GM18873 (cell line): ENCODE data around the gene OSBP2.

Experiments used
- ATAC-seq: cut with Tn5 transposase; IDR thresholded peaks from one replicate; pipeline ENCODE4 v1.9.1; 2021; ENCODE audit warnings: mild to moderate bottlenecking, moderate library complexity, moderate number of reproducible peaks; ENCODE audit not compliant: unreplicated experiment, low FRiP score

The OSBP2 gene

DNA sequence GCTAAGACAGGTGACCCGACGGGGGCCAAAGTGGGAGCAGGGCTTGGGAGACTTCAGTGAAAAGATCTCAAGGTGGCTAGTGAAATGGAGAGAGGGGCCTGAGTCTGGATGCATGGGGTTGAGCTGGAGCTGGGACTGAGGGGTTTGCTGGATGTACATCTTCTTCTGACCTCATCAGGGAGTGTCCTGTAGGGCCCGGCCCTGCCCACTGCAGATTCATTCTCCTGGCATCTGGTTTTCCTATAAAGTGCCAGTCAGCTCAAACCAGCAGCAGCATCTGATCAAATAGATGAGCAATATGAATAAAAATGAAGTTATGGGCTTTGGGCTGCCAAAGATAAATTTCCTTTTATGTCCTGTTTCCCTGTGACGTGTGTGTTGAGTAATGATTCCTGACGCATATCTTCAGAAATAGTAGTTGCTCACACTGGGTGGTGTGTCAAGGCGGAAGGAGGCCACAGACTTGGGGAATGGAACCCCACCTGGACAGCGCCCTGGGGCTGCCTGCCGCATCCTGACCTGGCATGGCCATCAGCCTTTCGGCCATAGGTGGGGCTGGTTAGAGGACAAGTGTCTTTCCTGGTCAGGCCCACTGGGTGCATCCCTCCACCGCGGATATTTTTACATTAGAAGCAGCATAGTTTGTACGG lies 135.4 kb downstream of the OSBP2 start:
- no peak for ATAC-seq

DNA sequence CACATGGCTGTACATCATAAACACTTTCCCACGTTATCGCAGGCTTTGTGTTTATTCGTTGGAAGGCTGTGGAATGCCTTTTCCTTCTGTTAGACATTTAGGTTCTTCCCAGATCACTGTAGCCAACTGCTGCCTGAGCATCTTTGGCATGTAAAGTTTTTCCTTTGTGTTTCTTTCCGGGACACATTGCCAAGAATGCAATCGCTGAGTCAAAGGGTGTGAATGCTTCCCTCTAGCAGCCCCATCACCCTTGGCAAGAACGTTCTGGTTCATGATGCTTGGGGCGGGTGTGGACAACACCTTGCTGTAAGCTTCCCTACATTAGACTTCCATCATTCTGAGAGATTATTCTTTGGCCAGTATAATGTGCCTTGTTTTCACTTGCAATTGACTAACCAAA lies 136.2 kb downstream of the OSBP2 start:
- no peak for ATAC-seq

DNA sequence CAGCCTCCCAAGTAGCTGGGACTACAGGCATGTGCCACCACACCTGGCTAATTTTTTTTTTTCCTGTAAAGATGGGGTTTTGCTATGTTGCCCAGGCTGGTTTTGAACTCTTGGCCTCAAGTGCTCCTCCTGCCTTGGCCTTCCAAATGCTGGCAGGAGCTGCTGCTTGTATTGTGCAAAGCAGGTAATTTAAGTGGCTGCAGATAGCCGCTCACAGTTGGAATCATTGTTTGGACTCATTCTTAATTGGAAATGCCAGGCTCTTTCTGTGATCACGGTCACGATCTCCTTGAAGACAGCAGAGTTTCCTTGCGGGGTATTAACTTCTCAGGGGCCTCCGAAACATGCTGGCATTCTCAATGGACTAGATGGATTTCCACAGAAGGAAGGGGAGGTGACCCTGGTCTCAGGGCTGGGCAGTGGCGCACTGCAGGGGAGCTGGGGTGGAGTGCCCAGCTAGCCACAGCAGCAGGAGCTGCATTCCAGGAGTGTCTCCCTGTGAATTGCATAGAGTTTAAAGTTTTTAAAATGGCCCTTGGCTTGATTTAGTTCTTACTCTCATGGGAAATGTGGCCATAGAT lies 137.8 kb downstream of the OSBP2 start:
- no peak for ATAC-seq

DNA sequence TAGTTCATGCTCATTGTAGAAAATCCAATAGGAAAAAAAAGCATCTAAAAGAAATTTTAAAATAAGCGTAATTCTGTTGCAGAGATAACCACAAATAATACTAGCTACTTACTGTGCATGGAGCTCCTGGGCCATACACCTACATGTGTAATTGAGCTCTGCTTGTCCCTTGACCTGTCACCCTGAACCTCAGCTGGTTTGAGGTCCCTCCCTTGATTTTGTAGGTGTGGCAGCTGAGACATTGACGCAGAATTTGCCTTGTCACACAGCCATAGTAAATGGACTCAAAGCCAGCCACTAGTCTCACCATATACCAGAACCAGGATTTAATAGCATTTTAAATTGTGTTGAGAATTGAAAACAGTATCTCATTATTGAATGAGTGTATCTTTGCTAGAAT lies 138.6 kb downstream of the OSBP2 start:
- no peak for ATAC-seq

DNA sequence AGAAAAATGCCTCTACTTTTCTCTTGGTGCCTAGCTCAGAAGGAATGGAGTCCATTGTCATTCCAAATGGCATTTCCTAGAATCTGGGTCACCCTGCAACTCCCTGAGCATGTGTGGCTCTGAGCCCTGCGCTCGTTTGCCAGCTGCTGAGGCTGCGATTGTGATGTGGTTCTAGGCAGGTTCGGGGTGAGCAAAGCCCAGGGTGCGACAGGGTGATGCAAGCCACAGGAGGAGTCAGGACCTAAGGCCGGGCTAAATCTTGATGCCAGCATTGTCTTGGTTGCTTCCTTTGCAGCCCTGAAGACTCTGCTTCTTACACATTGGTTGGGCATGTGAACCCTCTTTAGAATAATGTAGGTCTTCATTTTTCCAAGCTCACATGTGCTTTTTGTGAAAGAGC lies 142.9 kb downstream of the OSBP2 start:
- no peak for ATAC-seq

DNA sequence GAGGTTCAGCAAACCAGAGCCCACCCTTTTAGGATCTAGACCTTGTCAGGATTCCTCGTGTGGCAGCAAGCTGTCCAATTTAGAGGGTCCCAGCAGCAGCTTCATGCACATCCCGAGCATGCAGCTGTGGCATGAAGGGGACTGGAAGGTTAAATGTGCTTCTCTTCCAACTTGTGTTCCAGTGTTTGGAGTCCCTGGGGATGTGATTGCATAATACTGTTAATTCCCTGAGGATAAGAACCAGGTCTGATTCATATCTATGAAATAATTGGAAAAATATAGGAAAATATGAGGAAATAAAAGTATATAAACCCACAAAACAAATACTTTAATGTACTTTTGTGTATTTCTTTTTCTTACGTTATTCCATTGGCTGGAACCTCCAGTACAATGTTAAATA lies 143.4 kb downstream of the OSBP2 start:
- no peak for ATAC-seq

DNA sequence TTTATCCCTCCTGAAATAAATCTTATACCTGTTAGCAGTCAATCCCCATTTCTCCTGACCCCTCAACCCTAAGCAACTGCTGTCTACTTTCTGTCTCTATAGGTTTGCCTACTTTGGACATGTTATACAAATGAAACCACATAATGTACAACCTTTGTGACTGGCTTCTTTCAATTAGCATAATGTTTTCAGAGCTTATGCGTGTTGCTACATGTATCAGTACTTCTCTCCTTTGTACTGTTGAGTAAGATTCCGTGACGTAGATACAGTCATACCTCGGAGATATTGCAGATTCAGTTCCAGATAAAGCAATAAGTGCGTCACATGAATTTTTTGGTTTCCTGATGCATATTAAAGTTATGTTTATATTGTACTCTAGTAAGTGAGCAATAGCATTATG lies 146.6 kb downstream of the OSBP2 start:
- no peak for ATAC-seq

DNA sequence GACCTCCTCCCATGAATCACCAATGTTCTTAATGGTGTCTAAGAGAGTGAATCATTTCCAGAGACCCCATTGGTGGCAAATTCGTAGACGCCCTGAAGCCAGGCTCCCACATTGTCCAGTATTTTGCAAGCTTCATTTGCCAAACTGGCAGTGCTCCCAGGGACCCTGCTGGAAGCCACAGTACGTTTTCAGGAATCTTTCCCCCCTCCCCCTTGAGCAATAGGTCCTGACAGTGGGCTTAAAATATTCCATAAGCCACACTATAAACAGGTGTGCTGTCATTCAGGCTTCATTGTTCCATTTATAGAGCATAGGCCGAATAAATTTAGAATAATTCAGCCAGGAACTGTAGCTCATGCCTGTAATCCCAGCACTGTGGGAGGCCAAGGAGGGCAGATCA lies 148.6 kb downstream of the OSBP2 start:
- ATAC-seq = no peak

DNA sequence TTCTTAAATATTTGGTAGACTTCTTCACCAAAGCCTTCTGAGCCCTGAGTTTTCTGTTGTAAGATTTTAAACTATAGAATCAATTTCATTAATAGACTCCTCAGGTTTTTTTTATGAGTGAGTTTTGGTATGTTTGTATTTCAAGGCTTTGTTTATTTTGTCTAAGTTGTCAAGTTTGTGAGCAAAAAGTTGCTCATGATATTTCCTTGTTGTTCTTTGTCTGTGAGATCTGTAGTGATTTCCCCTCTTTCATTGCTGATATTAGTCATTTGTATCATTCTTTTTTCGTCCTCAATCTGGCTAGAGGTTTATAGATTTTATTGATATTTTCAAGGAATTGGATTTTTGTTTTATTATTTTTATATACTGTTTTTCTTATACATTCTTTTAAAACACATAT lies 152.9 kb downstream of the OSBP2 start:
- no peak for ATAC-seq

DNA sequence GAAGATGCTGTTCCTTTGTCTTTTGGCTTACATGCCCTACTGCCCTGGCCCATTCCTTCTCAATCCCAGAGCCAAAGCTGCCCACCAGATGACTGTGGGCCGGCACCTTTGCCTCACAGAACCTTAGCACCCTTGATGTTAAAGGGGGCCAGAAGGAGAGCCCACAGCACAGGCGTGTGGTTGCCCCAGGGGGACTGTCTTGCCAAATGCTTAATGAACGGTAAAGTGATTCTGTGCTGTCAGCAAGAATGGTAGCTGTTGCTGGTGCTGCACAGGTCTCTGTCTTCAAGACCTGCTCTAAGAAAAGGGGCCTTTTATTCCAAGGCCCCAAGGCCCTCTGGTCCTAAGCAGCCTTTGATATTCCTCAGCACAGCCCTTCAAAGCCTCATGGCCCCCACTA lies 160.6 kb downstream of the OSBP2 start:
- no peak for ATAC-seq

DNA sequence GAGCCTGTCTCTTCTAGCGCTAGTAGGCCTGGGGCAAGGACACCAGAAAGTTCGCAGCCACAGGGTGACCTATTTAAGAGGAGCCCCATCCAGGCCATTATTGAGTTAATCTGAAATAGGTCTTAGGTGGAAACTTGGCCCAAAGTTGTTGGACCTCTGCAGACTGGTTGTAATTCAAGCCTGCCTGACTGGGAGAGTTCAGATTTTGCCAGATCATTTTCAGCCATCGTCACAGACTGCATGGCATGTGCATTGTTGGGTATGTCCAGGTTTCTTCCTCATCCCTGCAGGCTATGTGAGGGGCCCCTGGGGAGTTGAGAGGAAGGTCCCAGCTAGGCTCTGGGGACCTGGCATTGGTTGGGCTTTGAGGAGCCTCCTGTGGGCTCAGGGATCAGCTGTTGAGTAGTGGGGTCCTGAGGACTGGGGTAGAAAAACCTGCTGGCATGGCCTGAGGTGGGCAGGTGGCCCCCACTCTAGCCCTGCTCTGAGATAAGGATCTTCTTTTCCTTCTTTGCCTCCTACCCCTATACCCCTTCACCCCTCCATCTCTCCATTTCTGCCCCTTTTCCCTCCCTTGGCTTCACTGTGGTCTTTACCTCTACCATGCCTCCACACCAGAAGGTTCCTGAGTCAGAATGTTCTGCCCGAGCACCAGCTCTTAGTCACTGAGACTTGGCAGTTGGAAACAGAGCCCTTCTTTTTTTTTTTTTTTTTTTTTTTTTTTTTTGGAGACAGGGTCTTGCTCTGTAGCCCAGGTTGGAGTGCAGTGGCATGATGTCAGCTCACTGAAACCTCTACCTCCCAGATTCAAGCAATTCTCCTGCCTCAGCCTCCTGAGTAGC lies 161.2 kb downstream of the OSBP2 start:
- no peak for ATAC-seq

DNA sequence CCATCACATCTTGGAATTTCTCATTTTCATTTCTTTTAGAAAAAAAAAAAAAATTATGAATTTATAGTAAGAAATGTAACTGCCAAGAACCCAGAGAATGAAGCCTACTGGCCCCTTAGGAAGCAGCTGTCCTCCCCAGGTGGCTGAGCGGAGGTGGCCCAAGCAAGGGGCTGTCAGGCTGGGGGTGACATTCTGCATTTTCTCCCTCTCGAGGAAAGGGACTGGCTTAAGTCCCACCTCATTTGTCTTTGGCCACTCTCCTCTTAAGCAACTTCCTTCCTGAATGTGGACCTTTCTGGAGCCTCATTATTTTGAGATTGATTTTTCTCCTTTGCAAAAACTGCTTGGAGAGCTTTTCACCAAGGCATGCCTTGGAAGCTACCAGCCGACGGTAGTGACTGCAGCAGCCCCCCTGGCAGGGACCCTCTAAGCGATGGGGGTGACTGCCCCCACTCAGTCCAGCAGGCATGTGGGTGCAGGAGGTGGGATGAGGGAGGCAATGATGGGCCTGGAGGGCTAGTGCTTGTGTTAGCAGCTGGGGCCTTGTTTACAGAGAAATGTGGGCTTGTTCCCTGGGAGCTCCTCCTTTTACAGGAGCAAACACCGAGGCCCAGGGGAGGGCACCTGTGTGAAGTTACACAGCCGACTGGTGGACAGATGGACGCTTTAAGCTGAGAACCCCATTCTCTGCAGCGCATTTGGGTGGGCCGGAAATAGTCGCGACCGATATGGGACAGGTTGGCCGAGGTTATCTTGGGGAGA lies 162.2 kb downstream of the OSBP2 start:
- ATAC-seq = no peak

DNA sequence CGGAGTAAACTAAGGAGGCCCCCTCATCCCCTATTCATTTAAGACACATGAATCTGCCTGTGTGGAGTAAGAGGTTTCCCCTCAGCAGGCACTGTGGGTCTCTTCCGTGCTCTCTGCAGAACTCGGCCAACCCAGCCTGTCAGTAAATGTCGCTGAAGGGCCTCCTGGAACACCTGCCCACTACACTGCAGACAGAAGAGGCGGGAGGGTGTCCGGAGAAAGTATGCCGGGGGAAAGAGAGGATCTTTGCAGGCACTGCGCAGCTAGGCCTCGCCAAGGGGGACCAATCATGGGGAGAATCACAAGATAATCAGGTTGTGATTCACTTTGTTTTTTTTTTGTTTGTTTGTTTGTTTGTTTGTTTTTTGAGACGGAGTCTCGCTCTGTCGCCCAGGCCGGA lies 163.1 kb downstream of the OSBP2 start:
- no peak for ATAC-seq

DNA sequence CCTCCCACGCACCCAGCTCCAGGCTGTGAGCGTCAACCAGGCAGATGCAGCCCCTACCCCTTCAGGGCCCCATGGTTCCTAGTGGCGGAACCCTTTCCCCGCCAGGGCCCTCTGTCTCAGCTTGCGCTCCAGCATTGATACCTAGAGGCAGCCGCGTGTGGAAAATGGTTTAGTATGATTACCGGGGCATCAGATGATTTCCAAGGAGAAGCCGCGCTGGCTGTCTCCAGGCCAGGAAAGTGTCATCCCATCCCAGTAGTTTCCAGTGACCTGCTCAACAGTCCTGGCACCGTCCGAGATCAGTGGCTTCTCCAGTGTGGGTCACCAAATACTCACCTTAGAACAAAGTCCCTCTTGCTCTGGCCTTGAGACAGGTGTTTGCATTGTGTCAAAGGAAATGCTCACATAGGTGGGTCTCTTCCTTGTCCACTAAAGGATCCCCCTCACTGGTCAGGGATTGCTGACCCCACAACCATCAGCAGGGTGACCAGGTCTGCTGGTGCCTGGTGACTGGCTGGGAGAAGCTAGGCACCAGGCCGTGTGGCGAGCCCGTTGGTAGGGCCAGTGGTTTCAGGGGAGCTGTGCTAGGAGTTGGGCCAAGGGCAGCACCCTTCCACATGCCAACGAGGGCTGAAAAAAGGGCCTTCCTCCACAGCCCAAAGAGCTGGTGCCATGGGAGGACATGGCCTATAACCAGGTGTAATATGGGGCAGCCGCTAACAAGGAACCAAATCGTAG lies 164.5 kb downstream of the OSBP2 start:
- no peak for ATAC-seq

DNA sequence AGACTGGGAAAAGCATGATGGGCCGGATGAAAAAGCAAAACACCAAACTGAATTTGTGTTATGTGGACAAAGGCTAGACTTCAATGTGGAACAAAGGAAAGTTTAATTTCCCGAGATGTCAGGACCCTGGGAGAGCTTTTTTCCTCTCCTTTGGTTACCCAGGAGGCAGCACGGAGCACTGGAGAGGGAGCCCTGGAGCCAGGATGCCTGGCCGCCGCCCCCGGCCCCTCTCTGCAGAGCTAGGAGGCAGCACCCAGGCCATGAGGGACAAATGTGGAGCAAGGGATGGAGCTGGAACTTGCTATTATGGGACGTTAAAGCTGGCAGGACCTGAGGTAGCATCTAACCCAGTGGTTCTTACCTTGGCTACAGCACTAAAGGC lies 165.0 kb downstream of the OSBP2 start:
- ATAC-seq = no peak

DNA sequence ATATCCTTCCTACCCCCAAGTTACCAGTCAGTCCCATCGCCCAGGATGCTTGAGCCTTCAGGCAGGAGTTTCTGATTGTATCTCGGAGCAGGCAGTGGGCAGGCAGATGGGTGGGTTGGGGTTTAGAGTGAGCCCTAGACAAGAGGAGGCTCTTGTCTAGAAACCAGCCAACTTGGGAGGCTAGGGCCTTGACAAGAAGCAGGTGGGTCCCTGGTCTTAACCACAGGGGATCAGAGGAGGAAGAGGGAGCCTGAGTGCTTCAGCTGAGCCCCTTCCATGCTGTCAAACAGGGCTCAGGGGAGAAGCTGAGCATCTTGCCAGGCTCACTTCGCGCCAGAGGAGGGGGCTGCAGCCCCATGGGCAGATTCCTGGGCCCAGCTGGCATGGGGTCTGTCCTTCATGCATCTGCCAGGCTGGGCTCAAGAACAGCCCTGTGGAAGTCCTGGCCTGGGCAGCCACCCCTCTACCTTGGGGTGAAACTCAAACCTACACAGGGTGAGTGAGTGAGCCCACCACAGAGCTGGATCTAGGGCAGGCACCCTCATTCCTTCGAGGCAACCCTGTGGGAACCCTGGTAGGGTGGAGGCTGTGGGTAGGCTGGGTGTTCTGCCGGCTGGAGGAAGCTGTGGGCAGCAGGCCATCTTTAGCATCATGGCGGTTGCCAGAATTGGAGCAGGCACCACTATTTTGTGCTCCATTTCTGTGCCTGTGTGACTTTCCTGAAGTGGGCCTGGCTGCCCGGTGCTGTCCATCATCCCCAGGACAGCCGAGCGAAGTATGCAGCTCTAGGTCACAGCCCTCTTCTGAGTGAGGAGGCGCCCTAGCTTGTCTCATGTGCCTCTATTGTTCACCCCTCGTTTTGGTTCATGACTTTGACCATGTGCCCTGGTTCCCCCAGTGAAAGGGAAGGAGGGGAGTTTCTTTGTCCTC lies 165.8 kb downstream of the OSBP2 start:
- no peak for ATAC-seq

DNA sequence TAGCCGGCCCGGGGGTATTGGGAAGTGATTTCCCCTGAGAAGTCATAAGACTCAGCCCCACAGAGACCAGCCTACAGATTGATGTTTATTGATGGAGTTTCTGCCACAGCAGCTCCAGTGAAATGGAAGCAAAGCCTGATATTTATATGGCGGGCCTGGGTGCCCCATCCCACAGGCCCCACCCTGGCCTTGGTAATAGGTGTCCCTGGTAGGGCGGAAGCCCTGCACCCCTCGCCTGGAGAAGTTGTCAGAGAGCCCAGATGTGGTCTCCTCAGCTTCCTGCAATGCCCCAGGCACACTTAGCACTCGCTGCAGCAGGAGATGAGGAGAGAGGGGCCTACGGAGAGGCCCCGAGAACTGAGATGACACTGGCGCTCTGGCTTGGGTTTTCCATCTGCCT lies 166.5 kb downstream of the OSBP2 start:
- no peak for ATAC-seq

DNA sequence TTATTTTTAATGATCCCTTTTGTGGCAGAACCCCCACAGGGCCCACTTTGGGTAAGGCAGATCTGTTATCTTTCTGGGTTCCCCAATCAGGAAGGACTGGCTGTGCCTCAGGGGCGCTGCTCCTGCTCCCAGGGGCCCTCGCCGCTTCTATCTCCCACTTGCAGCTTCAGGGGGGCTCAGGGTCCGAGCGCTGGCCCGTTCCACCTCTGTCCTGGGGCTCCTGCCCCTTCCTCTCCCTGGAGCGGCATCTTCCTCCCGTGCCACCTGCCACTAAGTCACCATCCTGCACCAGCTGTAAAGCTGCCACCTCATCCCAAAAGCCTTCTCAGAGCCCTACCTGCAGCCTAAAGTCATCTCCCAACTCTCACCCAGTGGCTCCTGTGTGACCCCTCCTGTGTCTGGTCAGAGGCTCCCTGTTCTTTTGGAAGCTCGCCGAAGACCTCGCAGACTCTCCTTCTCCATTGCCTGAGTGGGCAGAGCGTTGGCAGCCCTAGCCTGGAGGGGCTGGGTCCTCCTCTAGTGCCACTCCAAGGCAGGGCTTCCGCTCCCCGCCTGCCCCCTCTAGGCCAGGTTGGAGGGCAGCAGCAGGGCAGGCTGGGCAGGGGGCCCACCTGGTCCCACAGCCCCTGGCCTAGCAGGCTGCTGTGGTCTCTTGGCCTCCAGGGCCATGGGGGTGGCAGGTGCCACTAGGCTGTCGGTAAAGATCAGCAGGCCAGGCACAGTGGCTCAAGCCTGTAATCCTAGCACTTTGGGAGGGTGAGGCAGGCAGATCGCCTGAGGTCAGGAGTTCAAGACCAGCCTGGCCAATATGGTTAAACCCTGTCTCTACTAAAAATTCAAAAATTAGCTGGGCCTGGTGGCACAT lies 167.2 kb downstream of the OSBP2 start:
- no peak for ATAC-seq
